RWPE2 (cell line): ENCODE results near the gene UBXN7.
"Not testable (repeated sequence)": the region's sequence is repeated elsewhere in the genome, so short reads cannot be mapped to it uniquely, and the experiment has no call there.

Experiments
- ATAC-seq: fragments of 200-7000 bp; cut with Tn5 transposase; 3 replicates; pipeline ENCODE4 v1.9.1; 2021; ENCODE audit warnings: low read depth
- DNase-seq: peaks from one replicate; pipeline ENCODE4 v3.0.0-alpha.2; 2020; ENCODE audit warnings: low spot score
- H3K27ac ChIP-seq: fragments of 450-650 bp; 2 replicates; pipeline ENCODE4 v1.5.1; 2017; ENCODE audit warnings: mild to moderate bottlenecking; ENCODE audit not compliant: poor library complexity, severe bottlenecking
- H3K27me3 ChIP-seq: fragments of 250-450 bp; sonication (Bioruptor Pico); 2 replicates; pipeline ENCODE4 v1.5.1; 2021; ENCODE audit warnings: mild to moderate bottlenecking, moderate library complexity; ENCODE audit not compliant: insufficient read depth, poor library complexity, severe bottlenecking
- H3K36me3 ChIP-seq: fragments of 250-450 bp; sonication (Bioruptor Pico); 2 replicates; pipeline ENCODE4 v1.5.1; 2020; ENCODE audit warnings: low read depth, mild to moderate bottlenecking, moderate library complexity
- H3K4me1 ChIP-seq: fragments of 250-450 bp; sonication (Bioruptor Pico); 2 replicates; pipeline ENCODE4 v1.5.1; 2021; ENCODE audit warnings: mild to moderate bottlenecking, moderate library complexity; ENCODE audit not compliant: insufficient read depth, poor library complexity, severe bottlenecking
- H3K4me3 ChIP-seq: fragments of 250-450 bp; sonication (Bioruptor Pico); 2 replicates; pipeline ENCODE4 v1.5.1; 2021; ENCODE audit warnings: mild to moderate bottlenecking, moderate library complexity; ENCODE audit not compliant: severe bottlenecking
- H3K9me3 ChIP-seq: fragments of 250-450 bp; sonication (Bioruptor Pico); 2 replicates; pipeline ENCODE4 v1.5.1; 2021; ENCODE audit warnings: mild to moderate bottlenecking, moderate library complexity; ENCODE audit not compliant: severe bottlenecking
- CTCF ChIP-seq: fragments of 450-650 bp; IDR thresholded peaks from one replicate; pipeline ENCODE4 v1.5.1; 2017; ENCODE audit warnings: mild to moderate bottlenecking, moderate library complexity; ENCODE audit not compliant: poor library complexity, severe bottlenecking

Gene UBXN7

GRCh38 chr3:196315821-196316220 lies 116.4 kb downstream of the UBXN7 start:
- H3K27ac ChIP-seq: peak overlapping the region; percentile 14
- H3K9me3 ChIP-seq: no peaks in the 10 kb centered on the region
- no peak for DNase-seq
- H3K36me3 ChIP-seq: peaks cover 16% of the 10 kb centered on the region
- no peak overlapping the region for H3K4me3 ChIP-seq
- H3K4me1 ChIP-seq: peaks cover 19% of the 10 kb centered on the region
- H3K27me3 ChIP-seq: no peaks in the 10 kb centered on the region
- TF ChIP-seq CTCF: no peak
- ATAC-seq: no peak

- Histone ChIP-seq H3K9me3 (no peaks in the 10 kb centered on the region), H3K27ac (no peak overlapping the region), H3K36me3 (peaks cover 16% of the 10 kb centered on the region), H3K4me1 (peaks cover 9% of the 10 kb centered on the region), H3K27me3 (no peaks in the 10 kb centered on the region), H3K4me3 (no peak overlapping the region)
- TF ChIP-seq CTCF: no peak
- DNase-seq: no peak
- no peak for ATAC-seq
Measured at GRCh38 chr3:196314597-196314996, 117.6 kb downstream of the UBXN7 start.

- H3K27me3 ChIP-seq, H3K4me1 ChIP-seq, H3K27ac ChIP-seq, H3K4me3 ChIP-seq, ATAC-seq, DNase-seq, H3K9me3 ChIP-seq: not testable (repeated sequence)
- peaks cover 16% of the 10 kb centered on the region for H3K36me3 ChIP-seq
Measured at GRCh38 chr3:196314086-196314485, 118.1 kb downstream of the UBXN7 start.

- H3K4me1 ChIP-seq, H3K27ac ChIP-seq, DNase-seq, H3K4me3 ChIP-seq, H3K27me3 ChIP-seq, ATAC-seq, H3K9me3 ChIP-seq: not testable (repeated sequence)
- H3K36me3 ChIP-seq: peaks cover 38% of the 10 kb centered on the region
Measured at GRCh38 chr3:196302960-196303359, 129.3 kb downstream of the UBXN7 start.

GRCh38 chr3:196302551-196302950 lies 129.7 kb downstream of the UBXN7 start:
- H3K27me3 ChIP-seq, H3K27ac ChIP-seq, H3K4me1 ChIP-seq, ATAC-seq, DNase-seq, H3K4me3 ChIP-seq, H3K9me3 ChIP-seq: not testable (repeated sequence)
- H3K36me3 ChIP-seq: peaks cover 42% of the 10 kb centered on the region

GRCh38 chr3:196298521-196298920 lies 133.7 kb downstream of the UBXN7 start:
- Histone ChIP-seq H3K4me1 (no peaks in the 10 kb centered on the region), H3K36me3 (peaks cover 40% of the 10 kb centered on the region), H3K27me3 (no peaks in the 10 kb centered on the region), H3K4me3 (no peak overlapping the region), H3K27ac (no peak overlapping the region), H3K9me3 (no peaks in the 10 kb centered on the region)
- ATAC-seq (no peak), DNase-seq (no peak)
- no peak for TF ChIP-seq CTCF
